Measurements from ENCODE around the gene GPHB5.

GRCh38 chr14:63269561-63270225 is 49.0 kb downstream of the GPHB5 start:
- TF ChIP-seq POLR2A (IDR thresholded peaks at IDR 0.05; ENCODE audit: low read depth, low read length) (no peak), TAF1 (IDR thresholded peaks at IDR 0.05; ENCODE audit: borderline replicate concordance, low read depth, low read length) (no peak), POLR2AphosphoS5 (IDR thresholded peaks at IDR 0.05; ENCODE audit: low read depth, low read length) (no peak)
